Activated CD8-positive, alpha-beta memory T cell treated with anti-CD3 and anti-CD28 coated beads, Interleukin-2, amount 50 U/mL, for 24 hours (primary cell): ENCODE data around the gene SDR42E2.
"Not testable (repeated sequence)": the region's sequence is repeated elsewhere in the genome, so short reads cannot be mapped to it uniquely, and the experiment has no call there.

Experiments
- DNase-seq: peaks from one replicate; pipeline ENCODE4 v3.0.0-alpha.2; 2020; ENCODE audit errors: extremely low read depth

SDR42E2 gene

GRCh38 chr16:22161999-22162655 is at the start of gene SDR42E2:
TSS of gene SDR42E2 (plus strand) at chr16:22162506. CDS start at chr16:22165583, 3,077 bp downstream.
- no peak for DNase-seq

- DNase-seq: no peak
Observed at GRCh38 chr16:22116095-22116700, 46.1 kb upstream of the SDR42E2 start.

- DNase-seq: no peak
Observed at GRCh38 chr16:22117609-22118008, 44.7 kb upstream of the SDR42E2 start.

- DNase-seq: no peak
Observed at GRCh38 chr16:22120440-22120839, 41.9 kb upstream of the SDR42E2 start.

- DNase-seq: no peak
Observed at GRCh38 chr16:22122239-22122638, 40.1 kb upstream of the SDR42E2 start.

GRCh38 chr16:22123146-22123545 is 39.2 kb upstream of the SDR42E2 start:
- DNase-seq: no peak

GRCh38 chr16:22123759-22124490 is 38.4 kb upstream of the SDR42E2 start:
- no peak for DNase-seq

- DNase-seq: no peak
Observed at GRCh38 chr16:22124583-22125284, 37.6 kb upstream of the SDR42E2 start.

GRCh38 chr16:22126037-22126558 is 36.2 kb upstream of the SDR42E2 start:
- no peak for DNase-seq

GRCh38 chr16:22128537-22128936 is 33.8 kb upstream of the SDR42E2 start:
- DNase-seq: not testable (repeated sequence)

- no peak for DNase-seq
Observed at GRCh38 chr16:22130528-22130927, 31.8 kb upstream of the SDR42E2 start.

- DNase-seq: no peak
Observed at GRCh38 chr16:22132801-22133200, 29.5 kb upstream of the SDR42E2 start.

- DNase-seq: no peak
Observed at GRCh38 chr16:22138482-22138881, 23.8 kb upstream of the SDR42E2 start.

- DNase-seq: no peak
Observed at GRCh38 chr16:22139008-22139407, 23.3 kb upstream of the SDR42E2 start.

GRCh38 chr16:22139732-22140131 is 22.6 kb upstream of the SDR42E2 start:
- DNase-seq: no peak

- DNase-seq: no peak
Observed at GRCh38 chr16:22141767-22142166, 20.5 kb upstream of the SDR42E2 start.

GRCh38 chr16:22144520-22144919 is 17.8 kb upstream of the SDR42E2 start:
- no peak for DNase-seq

- no peak for DNase-seq
Observed at GRCh38 chr16:22147853-22148252, 14.5 kb upstream of the SDR42E2 start.

- DNase-seq: no peak
Observed at GRCh38 chr16:22151246-22151998, 10.9 kb upstream of the SDR42E2 start.

GRCh38 chr16:22152316-22152715 is 10.0 kb upstream of the SDR42E2 start:
- no peak for DNase-seq

- DNase-seq: not testable (repeated sequence)
Observed at GRCh38 chr16:22153078-22153477, 9.2 kb upstream of the SDR42E2 start.
